H9 (cell line): ENCODE measurements around the gene CTRL. TPM values are rescaled to one million over a fixed set of nuclear protein-coding genes. Genes with fewer than 3 reads are reported as not detected.

Experiments used
- DNase-seq: peaks from one replicate; pipeline ENCODE4 v3.0.0-alpha.2; 2017
- H2AFZ ChIP-seq: one replicate; pipeline ENCODE4 v1.6.1; 2013; ENCODE audit warnings: mild to moderate bottlenecking, low read length, control low read depth, moderate library complexity
- H2AK5ac ChIP-seq: 2 replicates; pipeline ENCODE4 v1.6.1; 2013; ENCODE audit warnings: low read length, control low read depth, mixed read lengths; ENCODE audit not compliant: insufficient read length
- H2BK120ac ChIP-seq: one replicate; pipeline ENCODE4 v1.6.1; 2013; ENCODE audit warnings: low read depth, mild to moderate bottlenecking, low read length, control low read depth, inconsistent platforms; ENCODE audit not compliant: poor library complexity, severe bottlenecking
- H2BK12ac ChIP-seq: 2 replicates; pipeline ENCODE4 v1.6.1; 2013; ENCODE audit warnings: low read length, control low read depth, mixed read lengths, low read depth; ENCODE audit not compliant: insufficient read length
- H2BK15ac ChIP-seq: 2 replicates; pipeline ENCODE4 v1.6.1; 2013; ENCODE audit warnings: low read depth, low read length, control low read depth
- H2BK20ac ChIP-seq: one replicate; pipeline ENCODE4 v1.6.1; 2013; ENCODE audit warnings: low read depth, mild to moderate bottlenecking, low read length, control low read depth, inconsistent platforms; ENCODE audit not compliant: poor library complexity, severe bottlenecking
- H2BK5ac ChIP-seq: 2 replicates; pipeline ENCODE4 v1.6.1; 2013; ENCODE audit warnings: low read length, control low read depth, mixed read lengths; ENCODE audit not compliant: insufficient read length
- H3K14ac ChIP-seq: 2 replicates; pipeline ENCODE4 v1.6.1; 2013; ENCODE audit warnings: low read length, control low read depth; ENCODE audit not compliant: insufficient read depth
- H3K18ac ChIP-seq: 2 replicates; pipeline ENCODE4 v1.6.1; 2013; ENCODE audit warnings: low read depth, mild to moderate bottlenecking, mixed read lengths, low read length, control low read depth; ENCODE audit not compliant: insufficient read length
- H3K23ac ChIP-seq: 2 replicates; pipeline ENCODE4 v1.6.1; 2013; ENCODE audit warnings: low read length, control low read depth, mixed read lengths, low read depth; ENCODE audit not compliant: insufficient read length
- H3K23me2 ChIP-seq: 2 replicates; pipeline ENCODE4 v1.6.1; 2013; ENCODE audit warnings: low read depth, mild to moderate bottlenecking, mixed read lengths, low read length, control low read depth; ENCODE audit not compliant: insufficient read length, poor library complexity, severe bottlenecking
- H3K27ac ChIP-seq: 2 replicates; pipeline ENCODE4 v1.5.1; 2013; ENCODE audit warnings: low read length, control low read depth, mixed read lengths, low read depth; ENCODE audit not compliant: insufficient read length
- H3K27me3 ChIP-seq: 2 replicates; pipeline ENCODE4 v1.6.1; 2013; ENCODE audit warnings: low read length, control low read depth, inconsistent platforms; ENCODE audit not compliant: insufficient read depth
- H3K4ac ChIP-seq: 2 replicates; pipeline ENCODE4 v1.6.1; 2013; ENCODE audit warnings: low read depth, mild to moderate bottlenecking, control low read depth, inconsistent platforms, low read length, moderate library complexity
- H3K4me1 ChIP-seq: 2 replicates; pipeline ENCODE4 v1.6.1; 2013; ENCODE audit warnings: low read length, control low read depth, inconsistent platforms; ENCODE audit not compliant: insufficient read depth
- H3K4me2 ChIP-seq: 2 replicates; pipeline ENCODE4 v1.6.1; 2013; ENCODE audit warnings: low read length, control low read depth, mixed read lengths; ENCODE audit not compliant: insufficient read length, insufficient read depth
- H3K56ac ChIP-seq: 2 replicates; pipeline ENCODE4 v1.6.1; 2013; ENCODE audit warnings: low read depth, mild to moderate bottlenecking, mixed read lengths, low read length, control low read depth; ENCODE audit not compliant: insufficient read length
- H3K79me1 ChIP-seq: 2 replicates; pipeline ENCODE4 v1.6.1; 2013; ENCODE audit warnings: low read depth, mild to moderate bottlenecking, moderate library complexity, low read length, control low read depth, inconsistent platforms; ENCODE audit not compliant: insufficient read depth, poor library complexity, severe bottlenecking
- H3K79me2 ChIP-seq: 2 replicates; pipeline ENCODE4 v1.6.1; 2013; ENCODE audit warnings: low read length, control low read depth, inconsistent platforms; ENCODE audit not compliant: insufficient read depth
- H3K9ac ChIP-seq: 2 replicates; pipeline ENCODE4 v1.6.1; 2013; ENCODE audit warnings: low read length, control low read depth, mixed read lengths; ENCODE audit not compliant: insufficient read length; ENCODE audit errors: extremely low read depth
- H3K9me3 ChIP-seq: one replicate; pipeline ENCODE4 v1.6.1; 2013; ENCODE audit warnings: low read depth, low read length, inconsistent platforms; ENCODE audit not compliant: control insufficient read depth
- H3T11ph ChIP-seq: one replicate; pipeline ENCODE4 v1.6.1; 2013; ENCODE audit warnings: mild to moderate bottlenecking, low read length, control low read depth, inconsistent platforms
- H4K20me1 ChIP-seq: one replicate; pipeline ENCODE4 v1.6.1; 2013; ENCODE audit not compliant: control insufficient read depth, insufficient read length, insufficient read depth
- H4K5ac ChIP-seq: 2 replicates; pipeline ENCODE4 v1.6.1; 2013; ENCODE audit warnings: low read depth, mild to moderate bottlenecking, mixed read lengths, low read length, control low read depth; ENCODE audit not compliant: insufficient read length
- H4K8ac ChIP-seq: replicated peaks from 2 replicates; pipeline ENCODE4 v1.6.1; 2013; ENCODE audit warnings: low read length, control low read depth, mixed read lengths, low read depth; ENCODE audit not compliant: insufficient read length
- H4K91ac ChIP-seq: 2 replicates; pipeline ENCODE4 v1.6.1; 2013; ENCODE audit warnings: low read depth, mild to moderate bottlenecking, moderate library complexity, mixed read lengths, low read length, control low read depth; ENCODE audit not compliant: insufficient read length
- H3K27ac Mint-ChIP-seq, 3 experiments: 2 replicates in 2 of 3; 3 replicates in 1 of 3; pipeline ENCODE4 v1.8.0; 2020 to 2021; ENCODE audit warnings: mixed read lengths in 3 of 3, mild to moderate bottlenecking in 1 of 3, moderate library complexity in 1 of 3
- H3K27me3 Mint-ChIP-seq: 2 replicates; pipeline ENCODE4 v1.8.0; 2021; ENCODE audit warnings: low read depth, mild to moderate bottlenecking, moderate library complexity, mixed read lengths
- H3K36me3 Mint-ChIP-seq, 3 experiments: 2 replicates in 2 of 3; 3 replicates in 1 of 3; pipeline ENCODE4 v1.8.0; 2020 to 2021; ENCODE audit warnings: low read depth in 3 of 3, mixed read lengths in 3 of 3; ENCODE audit not compliant: insufficient read depth in 1 of 3
- H3K4me1 Mint-ChIP-seq, 2 experiments: 2 replicates each; pipeline ENCODE4 v1.8.0; 2020; ENCODE audit warnings: mixed read lengths in 2 of 2
- H3K4me3 Mint-ChIP-seq, 2 experiments: 2 replicates in 1 of 2; 3 replicates in 1 of 2; pipeline ENCODE4 v1.8.0; 2020 to 2021; ENCODE audit warnings: mild to moderate bottlenecking in 2 of 2, mixed read lengths in 2 of 2, moderate library complexity in 1 of 2
- H3K9me3 Mint-ChIP-seq, 2 experiments: 2 replicates in 1 of 2; 3 replicates in 1 of 2; pipeline ENCODE4 v1.8.0; 2020; ENCODE audit warnings: mild to moderate bottlenecking in 2 of 2, mixed read lengths in 2 of 2, moderate library complexity in 1 of 2
- CTCF ChIP-seq: fragments of 200-600 bp; sonication (generic); conservative IDR thresholded peaks from 3 replicates; pipeline ENCODE4 v1.8.0; 2021; ENCODE audit warnings: antibody characterized with exemption, mild to moderate bottlenecking
- WGBS: extraction: QIAGEN DNeasy Blood & Tissue Kit; methylation state at CpG from one replicate; pipeline ENCODE4 v1.1.7; 2013; ENCODE audit warnings: missing lambda C conversion rate, low lambda C conversion rate, mixed read lengths; ENCODE audit not compliant: insufficient read length; ENCODE audit errors: extremely low coverage; 5-methylcytosine and 5-hydroxymethylcytosine counted together
- total RNA-seq: library from RNA; stranded (reverse); gene quantifications from 2 replicates; pipeline ENCODE4 v1.2.1, GENCODE V29; 2021

Gene CTRL
- total RNA-seq, 1 experiment from 2014 or later = 2.7 TPM

- Mint-ChIP-seq H3K27ac (peak overlapping the region; percentile 41 to 69 (median 68); a peak in 6 of 7 replicates), H3K36me3 (peaks cover 7 to 34% (median 9%) of the 10 kb centered on the region in 3 experiments; a peak in 6 of 7 replicates), H3K4me1 (peaks cover 12 to 23% of the 10 kb centered on the region in 2 experiments), H3K9me3 (no peaks in the 10 kb centered on the region), H3K27me3 (no peaks in the 10 kb centered on the region; the same call in 1 of the 2 replicates), H3K4me3 (peak overlapping the region in 1 of 2 experiments; percentile 62; a peak in 3 of 5 replicates)
- H3K9me3 ChIP-seq = no peaks in the 10 kb centered on the region
- no peak overlapping the region for H2BK120ac ChIP-seq
- no peaks in the 10 kb centered on the region for H3K23me2 ChIP-seq
- no peak overlapping the region for H3K23ac ChIP-seq
- no peak overlapping the region for H3T11ph ChIP-seq
- no peak overlapping the region for H2AK5ac ChIP-seq
- TF ChIP-seq CTCF = no peak
- H3K4me1 ChIP-seq = peaks cover 7% of the 10 kb centered on the region; the same call in 1 of the 2 replicates
- no peak overlapping the region for H3K4me2 ChIP-seq
- H4K20me1 ChIP-seq = no peaks in the 10 kb centered on the region
- no CpG with 5 or more reads among the region's 7 CpGs for WGBS
- no peak overlapping the region for H2BK20ac ChIP-seq
- H4K5ac ChIP-seq = no peak overlapping the region
- H2BK15ac ChIP-seq = no peak overlapping the region
- H2BK12ac ChIP-seq = no peak overlapping the region
- H3K27me3 ChIP-seq = no peaks in the 10 kb centered on the region
- H4K8ac ChIP-seq = no peak overlapping the region
- no peak overlapping the region for H2BK5ac ChIP-seq
- no peak overlapping the region for H3K27ac ChIP-seq
- no peak overlapping the region for H3K9ac ChIP-seq
- no peak overlapping the region for H3K4ac ChIP-seq
- H3K79me2 ChIP-seq = no peaks in the 10 kb centered on the region
- H3K14ac ChIP-seq = no peak overlapping the region
- no peak overlapping the region for H3K56ac ChIP-seq
- H4K91ac ChIP-seq = no peak overlapping the region
- no peak overlapping the region for H2AFZ ChIP-seq
- no peak overlapping the region for H3K18ac ChIP-seq
- no peaks in the 10 kb centered on the region for H3K79me1 ChIP-seq
- no peak for DNase-seq
Observed at GRCh38 chr16:67914758-67915495, 16.7 kb downstream of the CTRL start.
